PC-3 (cell line): Measurements from ENCODE around the gene RIBC1. TPM values are rescaled to one million over a fixed set of nuclear protein-coding genes. Genes with fewer than 3 reads are reported as not detected.

Experiments
- ATAC-seq: fragments of 200-7000 bp; cut with Tn5 transposase; 2 replicates; pipeline ENCODE4 v1.9.1; 2020; ENCODE audit warnings: mild to moderate bottlenecking, moderate library complexity
- BruUV-seq: library from RNA; stranded (reverse); fragments of 400-500 nt; replicated peaks from 2 replicates; lab custom pipeline; 2021; lab: Mats Ljungman, UMichigan
- CTCF ChIA-PET: fragments of 300-600 bp; sonication (Branson Sonifier 250); formaldehyde crosslinking; loops from one replicate; lab custom pipeline; 2022; ENCODE audit warnings: antibody characterized with exemption; lab: Charles Lee
- POLR2A ChIA-PET: fragments of 300-600 bp; sonication (Branson Sonifier 250); formaldehyde crosslinking; loops from one replicate; lab custom pipeline; 2022; ENCODE audit warnings: antibody characterized with exemption; ENCODE audit not compliant: unreplicated experiment; lab: Charles Lee
- DNase-seq: peaks from one replicate; pipeline ENCODE4 v3.0.0-alpha.2; 2015
- H2AFZ ChIP-seq: fragments of 300-600 bp; sonication (generic); 2 replicates; pipeline ENCODE4 v1.6.0; 2016; ENCODE audit warnings: antibody characterized with exemption, low read length
- H3F3A ChIP-seq: fragments of 300-600 bp; sonication (generic); one replicate; pipeline ENCODE4 v1.6.0; 2017; ENCODE audit warnings: antibody characterized with exemption, low read length, control low read depth, mild to moderate bottlenecking; ENCODE audit not compliant: unreplicated experiment
- H3K27ac ChIP-seq: fragments of 300-600 bp; sonication (generic); 2 replicates; pipeline ENCODE4 v1.5.1; 2016; ENCODE audit warnings: mild to moderate bottlenecking, low read length
- H3K27me3 ChIP-seq: fragments of 300-600 bp; sonication (generic); 2 replicates; pipeline ENCODE4 v1.6.1; 2016; ENCODE audit warnings: low read length, mixed read lengths
- H3K36me3 ChIP-seq: fragments of 300-600 bp; sonication (generic); 2 replicates; pipeline ENCODE4 v1.6.1; 2016; ENCODE audit warnings: low read depth, mixed run types, low read length, mixed read lengths
- H3K4me1 ChIP-seq: fragments of 300-600 bp; sonication (generic); 2 replicates; pipeline ENCODE4 v1.5.1; 2016; ENCODE audit warnings: low read length; ENCODE audit not compliant: insufficient read depth
- H3K4me2 ChIP-seq: fragments of 300-600 bp; sonication (generic); 2 replicates; pipeline ENCODE4 v1.6.0; 2016; ENCODE audit warnings: low read length
- H3K4me3 ChIP-seq: fragments of 300-600 bp; sonication (generic); 2 replicates; pipeline ENCODE4 v1.5.1; 2016; ENCODE audit warnings: mild to moderate bottlenecking, low read length, mixed read lengths
- H3K79me2 ChIP-seq: fragments of 300-600 bp; sonication (generic); 2 replicates; pipeline ENCODE4 v1.6.1; 2017; ENCODE audit warnings: low read length, mixed read lengths
- H3K9ac ChIP-seq: fragments of 300-600 bp; sonication (generic); 2 replicates; pipeline ENCODE4 v1.6.0; 2016; ENCODE audit warnings: mild to moderate bottlenecking, low read length
- H3K9me2 ChIP-seq: fragments of 300-600 bp; sonication (generic); replicated peaks from 2 replicates; pipeline ENCODE4 v1.6.1; 2016; ENCODE audit warnings: mixed run types, low read length, mixed read lengths
- H3K9me3 ChIP-seq: fragments of 300-600 bp; sonication (generic); 2 replicates; pipeline ENCODE4 v1.6.1; 2016; ENCODE audit warnings: low read length, mixed read lengths
- H4K20me1 ChIP-seq: fragments of 300-600 bp; sonication (generic); 2 replicates; pipeline ENCODE4 v1.6.1; 2016; ENCODE audit warnings: low read length, mixed read lengths
- CTCF ChIP-seq: fragments of 300-600 bp; sonication (generic); conservative IDR thresholded peaks from 2 replicates; pipeline ENCODE4 v1.5.1; 2017; ENCODE audit warnings: antibody characterized with exemption, low read depth, mild to moderate bottlenecking, low read length
- EZH2 ChIP-seq: fragments of 300-600 bp; sonication (generic); IDR thresholded peaks from one replicate; pipeline ENCODE4 v1.6.1; 2017; ENCODE audit warnings: antibody characterized with exemption, mild to moderate bottlenecking, low read length; ENCODE audit not compliant: unreplicated experiment
- EZH2phosphoT487 ChIP-seq: fragments of 300-600 bp; sonication (generic); IDR thresholded peaks from 2 replicates; pipeline ENCODE4 v1.6.1; 2018; ENCODE audit warnings: mild to moderate bottlenecking, antibody characterized with exemption, low read length, borderline replicate concordance
- intact Hi-C: fragments of 100-400 bp; cut with micrococcal nuclease; formaldehyde crosslinking; loops from 2 replicates; pipeline ENCODE4 v1.9.0; 2023
- total RNA-seq: library from RNA; depleted of rRNA; stranded (reverse); fragments of >200 nt; gene quantifications from 2 replicates; pipeline ENCODE4 v1.2.3, GENCODE V29; 2014

RIBC1 gene
- total RNA-seq, 1 experiment from 2014 or later, result 1.6 TPM

GRCh38 chrX:53383376-53384076 lies 39.1 kb upstream of the RIBC1 start:
- Histone ChIP-seq H3K27ac (no peak overlapping the region), H3F3A (no peaks in the 10 kb centered on the region), H3K4me1 (no peaks in the 10 kb centered on the region), H3K36me3 (peaks cover 65% of the 10 kb centered on the region), H3K4me2 (no peak overlapping the region), H3K9ac (no peak overlapping the region), H3K27me3 (no peaks in the 10 kb centered on the region), H4K20me1 (no peaks in the 10 kb centered on the region), H3K9me2 (no peaks in the 10 kb centered on the region), H3K9me3 (no peaks in the 10 kb centered on the region), H3K79me2 (no peaks in the 10 kb centered on the region; the same call in 1 of the 2 replicates), H3K4me3 (no peak overlapping the region), H2AFZ (no peak overlapping the region)
- no peak for TF ChIP-seq CTCF
- TF ChIP-seq EZH2, result no peak
- TF ChIP-seq EZH2phosphoT487, result no peak
- BruUV-seq, result no TSS peak
- no peak for DNase-seq
- POLR2A ChIA-PET, result no interaction called here
- intact Hi-C loops, result no loop called here
- ATAC-seq, result no peak
- CTCF ChIA-PET, result no interaction called here

- POLR2A ChIA-PET, result no interaction called here
- no peaks in the 10 kb centered on the region for H3K9me2 ChIP-seq
- no peaks in the 10 kb centered on the region for H3K79me2 ChIP-seq
- intact Hi-C loops, result no loop called here
- CTCF ChIA-PET, result interaction anchor here (1.1 kb wide), 1 partner anchor 27 kb away, joined by 3 read pairs; the partner anchor contains the start of gene RIBC1
- no peaks in the 10 kb centered on the region for H4K20me1 ChIP-seq
- no TSS peak for BruUV-seq
- ATAC-seq (no peak), DNase-seq (no peak)
- H3K4me2 ChIP-seq, result no peak overlapping the region
- H3K36me3 ChIP-seq, result peaks cover 23% of the 10 kb centered on the region
- H3K4me1 ChIP-seq, result no peaks in the 10 kb centered on the region
- H3F3A ChIP-seq, result no peaks in the 10 kb centered on the region
- H3K27me3 ChIP-seq, result no peaks in the 10 kb centered on the region
- H3K27ac ChIP-seq, result no peak overlapping the region
- no peak for TF ChIP-seq EZH2phosphoT487
- 0 out of 2 replicates have a peak, but pooled peaks have one; percentile 16 for TF ChIP-seq CTCF
- H3K4me3 ChIP-seq, result no peak overlapping the region
- H2AFZ ChIP-seq, result no peak overlapping the region
- no peak overlapping the region for H3K9ac ChIP-seq
- H3K9me3 ChIP-seq, result no peaks in the 10 kb centered on the region
These were observed 26.9 kb upstream of the RIBC1 start for GRCh38 chrX:53395605-53396298.

GRCh38 chrX:53398216-53398615 lies 24.5 kb upstream of the RIBC1 start:
- H3K9me2 ChIP-seq, result no peaks in the 10 kb centered on the region
- H3K4me1 ChIP-seq, result no peaks in the 10 kb centered on the region
- DNase-seq (no peak), ATAC-seq (no peak; the same call in 1 of the 2 replicates)
- no peaks in the 10 kb centered on the region for H4K20me1 ChIP-seq
- no peaks in the 10 kb centered on the region for H3K27me3 ChIP-seq
- H2AFZ ChIP-seq, result no peak overlapping the region
- intact Hi-C loops, result no loop called here
- no peaks in the 10 kb centered on the region for H3K9me3 ChIP-seq
- ChIA-PET CTCF (no interaction called here), POLR2A (no interaction called here)
- H3K9ac ChIP-seq, result no peak overlapping the region
- BruUV-seq, result no TSS peak
- no peak for TF ChIP-seq EZH2phosphoT487
- no peak for TF ChIP-seq EZH2
- TF ChIP-seq CTCF, result no peak
- H3F3A ChIP-seq, result no peaks in the 10 kb centered on the region
- H3K4me3 ChIP-seq, result no peak overlapping the region
- H3K4me2 ChIP-seq, result no peak overlapping the region
- peaks cover 37% of the 10 kb centered on the region for H3K36me3 ChIP-seq
- H3K27ac ChIP-seq, result no peak overlapping the region
- H3K79me2 ChIP-seq, result no peaks in the 10 kb centered on the region
